Neural cell (in vitro differentiated cells): ENCODE results near the gene ZNF786.

Experiments
- CTCF ChIP-seq: fragments of 450-650 bp; IDR thresholded peaks from 2 replicates; pipeline ENCODE4 v1.5.1; 2014; ENCODE audit warnings: antibody characterized with exemption, mild to moderate bottlenecking, moderate library complexity; ENCODE audit not compliant: poor library complexity, severe bottlenecking
- EP300 ChIP-seq: fragments of 450-650 bp; conservative IDR thresholded peaks from 2 replicates; pipeline ENCODE4 v1.6.1; 2014; ENCODE audit warnings: antibody characterized with exemption, mild to moderate bottlenecking, moderate library complexity; ENCODE audit not compliant: poor library complexity, severe bottlenecking
- EZH2 ChIP-seq: fragments of 200-600, 300-800 bp; shearing (Covaris generic), sonication (generic); IDR thresholded peaks from 2 replicates; pipeline ENCODE4 v1.6.1; 2014; ENCODE audit warnings: antibody characterized with exemption, low read length, borderline replicate concordance, mild to moderate bottlenecking; ENCODE audit not compliant: insufficient read depth, poor library complexity, severe bottlenecking
- MXI1 ChIP-seq: fragments of 450-650 bp; conservative IDR thresholded peaks from 2 replicates; pipeline ENCODE4 v1.6.1; 2014; ENCODE audit warnings: antibody characterized with exemption, mild to moderate bottlenecking; ENCODE audit not compliant: poor library complexity, severe bottlenecking
- POLR2AphosphoS5 ChIP-seq: IDR thresholded peaks from 2 replicates; pipeline ENCODE4 v1.6.1; 2012
- RAD21 ChIP-seq: fragments of 450-650 bp; conservative IDR thresholded peaks from 2 replicates; pipeline ENCODE4 v1.6.1; 2014; ENCODE audit warnings: antibody characterized with exemption, mild to moderate bottlenecking, moderate library complexity
- REST ChIP-seq: IDR thresholded peaks from 2 replicates; pipeline ENCODE4 v1.6.1; 2012; ENCODE audit warnings: borderline replicate concordance
- TAF1 ChIP-seq: IDR thresholded peaks from 2 replicates; pipeline ENCODE4 v1.6.1; 2012; ENCODE audit warnings: low read depth

GRCh38 chr7:149027611-149028345 lies 62.7 kb downstream of the ZNF786 start:
- TF ChIP-seq CTCF (no peak), POLR2AphosphoS5 (no peak), RAD21 (no peak), REST (no peak), EP300 (no peak), EZH2 (no peak), TAF1 (no peak), MXI1 (no peak)
